ENCODE results near the gene CNTF.
"Not testable (repeated sequence)": the region's sequence is repeated elsewhere in the genome, so short reads cannot be mapped to it uniquely, and the experiment has no call there.

The CNTF gene

GRCh38 chr11:58622344-58622743 is at the start of gene CNTF:
CNTF (plus strand) TSS chr11:58622665; CDS start chr11:58622753, 88 bp downstream.
- DNase-seq: no peak

DNA sequence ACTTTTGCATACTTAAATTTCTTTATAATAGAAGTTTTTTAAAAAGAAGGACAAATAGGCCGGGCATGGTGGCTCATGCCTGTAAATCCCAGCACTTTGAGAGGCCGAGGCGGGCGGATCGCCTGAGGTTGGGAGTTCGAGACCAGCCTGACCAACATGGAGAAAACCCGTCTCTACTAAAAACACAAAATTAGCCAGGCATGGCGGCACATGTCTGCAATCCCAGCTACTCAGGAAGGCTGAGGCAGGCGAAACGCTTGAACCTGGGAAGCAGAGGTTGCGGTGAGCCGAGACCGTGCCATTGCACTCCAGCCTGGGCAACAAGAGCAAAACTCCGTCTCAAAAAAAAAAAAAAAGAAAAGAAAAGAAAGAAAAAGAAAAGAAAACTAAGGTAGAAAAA is 49.6 kb upstream of the CNTF start:
- not testable (repeated sequence) for DNase-seq

DNA sequence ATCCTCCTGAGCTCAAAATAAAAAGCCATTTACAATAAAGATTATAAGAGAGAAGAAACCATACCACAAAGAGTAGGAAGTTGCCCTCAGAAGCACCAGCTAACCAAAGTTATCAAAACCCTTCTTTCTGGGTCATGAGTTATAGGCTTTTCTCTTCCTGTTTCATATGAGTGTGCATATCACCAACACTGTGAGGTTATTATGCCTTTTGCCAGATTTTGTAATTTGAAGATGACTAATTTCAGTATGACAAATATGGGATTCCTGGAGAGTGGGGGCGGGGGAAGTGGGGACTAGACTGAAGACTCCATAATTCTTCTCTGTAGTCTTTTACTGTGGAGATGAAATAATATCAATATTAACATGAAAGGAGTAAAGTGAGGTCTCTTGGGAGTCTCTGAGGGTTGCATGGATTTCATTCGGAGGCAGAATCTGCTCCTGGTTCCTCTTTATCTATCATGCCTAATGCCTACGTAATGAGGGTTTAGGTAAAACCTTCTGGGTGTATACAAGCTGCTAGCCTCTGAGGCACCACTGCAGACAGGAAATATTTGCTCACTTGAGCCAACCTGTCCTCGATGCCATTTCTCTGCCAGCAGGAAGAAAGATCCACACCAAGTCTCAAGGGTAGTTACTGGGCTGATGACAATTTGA is 48.9 kb upstream of the CNTF start:
- no peak for DNase-seq

DNA sequence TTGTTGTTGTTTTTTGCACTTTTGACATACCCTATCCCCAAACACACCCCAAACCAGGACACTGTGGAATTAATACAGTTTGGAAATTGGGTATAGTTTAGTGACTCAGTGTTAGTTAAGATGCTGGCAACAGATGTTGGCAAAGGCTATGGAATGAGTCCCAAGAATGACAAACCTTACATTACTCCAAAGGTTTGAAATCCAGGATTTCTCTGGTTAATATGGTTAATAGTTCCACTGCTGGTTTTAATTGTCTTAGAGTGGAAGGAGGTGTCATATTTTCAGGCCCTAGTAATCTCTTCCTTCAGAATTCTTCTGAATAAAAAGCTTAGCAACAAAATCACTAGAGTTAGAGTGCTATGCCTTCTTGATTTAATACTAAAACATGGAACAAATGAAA is 47.6 kb upstream of the CNTF start:
- DNase-seq: no peak

DNA sequence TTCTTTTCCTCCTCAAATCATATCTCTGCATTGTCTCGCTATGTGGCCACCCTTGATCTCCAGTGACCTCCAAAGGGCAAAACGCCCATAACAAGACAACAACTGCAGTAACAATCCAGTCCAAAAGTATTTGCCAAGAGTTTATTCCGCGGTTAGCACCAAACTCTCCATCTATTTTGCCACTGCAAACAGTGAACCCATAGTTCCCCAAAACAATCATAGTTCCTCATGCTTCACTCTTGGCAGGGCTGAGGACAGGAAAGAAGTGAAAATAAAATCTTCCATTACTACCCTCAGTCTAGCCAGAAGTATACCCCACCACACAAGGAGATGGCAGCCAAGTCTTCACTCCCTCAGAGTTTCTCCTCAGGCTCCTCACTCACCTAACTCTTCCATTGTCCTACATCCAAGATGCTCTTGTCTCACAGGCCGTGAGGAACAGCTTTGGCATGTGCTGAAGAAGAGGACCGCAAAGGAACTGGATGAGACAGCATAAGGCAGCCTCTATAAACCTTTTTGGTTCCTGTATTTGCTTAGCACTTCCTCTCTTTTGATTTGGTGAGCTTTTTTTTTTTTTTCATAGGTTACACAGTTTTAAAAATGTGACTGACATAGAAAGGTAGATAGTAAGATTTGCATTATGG is 47.0 kb upstream of the CNTF start, which contains the start of gene LPXN:
Gene LPXN, minus strand, starts transcription at position 480 of the 644 bp plus-strand sequence. Its CDS starts 84 bp downstream, at position 396.
- DNase-seq: no peak

DNA sequence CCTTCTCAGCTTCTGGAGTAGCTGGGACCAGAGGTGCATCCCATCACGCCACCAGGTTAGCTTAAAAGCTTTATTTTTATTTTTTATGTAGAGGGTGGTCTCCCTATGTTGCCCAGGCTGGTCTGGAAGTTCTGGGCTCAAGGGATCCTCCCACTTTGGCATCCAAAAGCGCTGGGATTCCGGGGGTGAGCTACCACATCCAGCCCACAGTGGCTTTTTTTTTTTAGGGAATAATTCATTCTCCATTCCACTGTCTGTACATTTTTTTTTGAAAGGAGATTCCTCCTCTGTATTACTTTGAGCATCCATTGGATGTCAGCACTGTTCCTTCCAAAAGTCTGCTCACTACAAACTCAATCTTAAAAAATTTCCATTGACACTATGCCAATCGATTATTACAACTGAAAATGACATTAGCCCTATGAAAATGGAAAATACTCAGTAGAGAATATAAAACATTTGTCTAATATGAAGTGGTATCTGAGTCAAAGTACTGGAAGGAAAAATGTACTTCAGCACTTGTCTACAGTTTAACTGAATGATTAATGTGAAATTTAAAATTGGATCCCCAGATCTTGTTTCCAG is 45.5 kb upstream of the CNTF start:
- no peak for DNase-seq

DNA sequence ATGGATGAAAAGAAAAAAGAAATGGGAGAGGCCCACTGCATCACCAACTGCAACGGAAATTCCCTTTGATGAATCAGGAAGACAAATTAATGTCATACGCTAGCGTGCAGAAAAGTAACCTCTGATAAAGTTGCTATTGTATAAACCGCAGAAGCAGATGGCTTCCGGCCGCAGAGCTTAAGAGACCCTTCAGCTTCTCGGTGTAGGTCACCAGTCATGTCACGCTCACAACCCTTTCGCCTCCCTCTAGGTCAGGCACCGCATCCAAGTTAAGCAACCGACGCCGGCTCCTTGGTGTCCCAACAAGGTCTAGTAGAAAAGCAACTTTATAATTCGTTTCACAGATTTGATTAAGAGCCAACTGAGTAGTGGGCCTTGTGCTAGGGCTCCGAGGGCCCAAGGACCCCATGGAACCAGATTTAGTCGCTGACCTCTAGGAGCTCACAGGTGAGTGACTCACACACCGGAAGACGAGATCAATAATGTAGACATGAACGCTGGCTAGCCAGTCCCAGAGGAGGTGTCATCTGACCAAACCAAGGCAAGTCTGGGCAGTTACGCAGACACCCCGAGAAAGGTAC is 44.8 kb upstream of the CNTF start:
- no peak for DNase-seq

- DNase-seq: peak; percentile 96
Measured at GRCh38 chr11:58578136-58578634, 44.3 kb upstream of the CNTF start.

DNA sequence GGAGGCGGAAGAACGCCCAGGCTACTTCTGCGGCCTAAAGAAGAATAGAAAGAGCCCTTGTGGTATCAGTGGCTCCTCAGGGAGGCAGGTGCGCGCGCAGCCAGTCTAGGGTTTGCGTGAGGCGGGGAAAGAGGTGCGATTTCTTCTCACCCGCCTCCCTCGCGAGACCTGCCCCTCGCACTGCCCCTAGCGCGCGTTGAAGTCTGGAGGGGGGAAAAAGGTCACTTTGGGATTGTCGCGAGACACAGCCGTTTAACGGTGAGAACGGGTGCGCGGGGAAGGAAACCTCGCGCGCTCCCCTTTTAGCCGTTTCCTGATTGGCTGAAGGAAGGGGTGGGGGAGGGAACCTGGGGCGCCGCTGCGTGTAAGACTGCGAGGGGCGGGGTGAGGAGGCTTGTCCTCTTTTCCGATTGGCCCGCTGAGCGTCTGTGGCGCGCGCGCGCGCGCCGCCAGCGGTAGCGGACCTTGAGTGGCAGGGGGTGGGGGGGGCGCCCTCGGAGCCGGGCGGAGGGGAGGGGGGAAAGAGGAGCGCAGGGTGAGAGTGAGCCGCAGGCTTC is 43.8 kb upstream of the CNTF start, which contains the start of gene ZFP91:
Gene ZFP91, plus strand, starts transcription at position 429 of the 557 bp plus-strand sequence. CDS start 219 bp downstream, outside the sequence.
- peak; percentile 98 for DNase-seq

DNA sequence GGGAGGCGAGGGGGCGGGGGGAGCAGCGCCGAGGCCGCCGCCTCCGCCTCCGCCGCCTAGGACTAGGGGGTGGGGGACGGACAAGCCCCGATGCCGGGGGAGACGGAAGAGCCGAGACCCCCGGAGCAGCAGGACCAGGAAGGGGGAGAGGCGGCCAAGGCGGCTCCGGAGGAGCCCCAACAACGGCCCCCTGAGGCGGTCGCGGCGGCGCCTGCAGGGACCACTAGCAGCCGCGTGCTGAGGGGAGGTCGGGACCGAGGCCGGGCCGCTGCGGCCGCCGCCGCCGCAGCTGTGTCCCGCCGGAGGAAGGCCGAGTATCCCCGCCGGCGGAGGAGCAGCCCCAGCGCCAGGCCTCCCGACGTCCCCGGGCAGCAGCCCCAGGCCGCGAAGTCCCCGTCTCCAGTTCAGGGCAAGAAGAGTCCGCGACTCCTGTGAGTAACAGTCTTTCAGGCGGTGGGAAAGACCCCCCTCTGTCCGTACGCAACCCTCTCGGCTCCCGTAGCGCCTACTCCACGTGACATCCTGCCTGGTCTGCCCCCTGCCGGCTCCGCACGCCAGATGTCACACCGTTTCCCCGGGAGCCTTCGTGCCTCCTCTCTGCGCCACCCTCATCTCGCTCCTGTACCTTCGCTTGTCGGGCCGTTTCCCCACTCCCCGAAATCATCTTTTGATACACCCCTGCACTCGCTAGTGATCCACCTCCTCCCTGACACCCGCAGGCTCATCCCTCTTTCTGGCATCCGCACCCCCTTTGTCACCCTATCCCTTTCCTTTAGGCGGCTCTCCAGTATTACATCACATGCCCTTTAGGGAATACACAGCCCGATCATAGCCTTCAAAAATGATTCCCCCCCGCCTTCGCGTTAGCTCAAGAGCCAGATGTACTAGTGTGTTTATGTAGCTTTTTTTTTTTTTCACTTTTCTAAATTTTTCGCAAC is 43.0 kb upstream of the CNTF start:
- DNase-seq: peak; percentile 87

GRCh38 chr11:58580311-58580710 is 42.2 kb upstream of the CNTF start:
- DNase-seq: no peak

GRCh38 chr11:58582437-58582836 is 40.0 kb upstream of the CNTF start:
- no peak for DNase-seq

- no peak for DNase-seq
Measured at GRCh38 chr11:58586998-58587397, 35.5 kb upstream of the CNTF start.

DNA sequence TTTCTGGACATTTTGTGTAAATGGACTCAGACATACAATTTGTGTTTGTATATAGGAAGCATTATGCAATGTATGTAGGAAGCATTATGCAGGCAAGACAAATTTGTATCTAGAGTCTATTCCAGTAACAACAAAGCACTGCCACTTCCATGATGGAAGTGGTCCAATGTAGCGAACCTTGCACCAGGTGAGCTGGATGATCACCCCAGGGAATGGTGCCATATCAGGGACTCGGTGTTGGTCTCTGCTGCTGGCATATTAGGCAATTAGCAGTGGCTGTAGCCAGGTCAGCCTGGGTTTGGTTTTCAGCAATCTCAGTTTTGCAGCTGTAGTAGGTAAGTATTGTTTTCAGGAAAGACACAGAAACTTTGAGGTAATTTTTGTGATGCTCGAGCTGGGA is 30.8 kb upstream of the CNTF start:
- no peak for DNase-seq

- no peak for DNase-seq
Measured at GRCh38 chr11:58592760-58593472, 29.5 kb upstream of the CNTF start.

GRCh38 chr11:58594826-58595225 is 27.6 kb upstream of the CNTF start:
- no peak for DNase-seq

DNA sequence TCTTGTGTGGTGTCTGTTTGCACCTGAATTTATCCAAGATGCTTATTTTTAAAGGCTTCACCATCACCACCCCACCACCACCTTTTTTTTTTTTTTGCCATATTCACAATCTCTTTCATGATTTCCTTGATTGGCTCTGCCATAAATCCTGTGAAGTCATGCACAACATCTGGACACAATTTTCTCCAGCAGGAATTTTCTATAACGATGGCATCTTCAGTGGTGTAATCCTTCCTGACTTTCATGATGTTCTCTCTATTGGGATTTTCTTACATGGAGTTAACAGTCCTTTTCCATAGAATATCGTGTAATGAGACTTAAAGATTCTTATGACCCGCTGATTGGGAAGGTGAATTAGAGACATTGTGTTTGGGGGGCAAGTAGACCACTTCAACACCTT is 25.8 kb upstream of the CNTF start:
- DNase-seq: no peak

DNA sequence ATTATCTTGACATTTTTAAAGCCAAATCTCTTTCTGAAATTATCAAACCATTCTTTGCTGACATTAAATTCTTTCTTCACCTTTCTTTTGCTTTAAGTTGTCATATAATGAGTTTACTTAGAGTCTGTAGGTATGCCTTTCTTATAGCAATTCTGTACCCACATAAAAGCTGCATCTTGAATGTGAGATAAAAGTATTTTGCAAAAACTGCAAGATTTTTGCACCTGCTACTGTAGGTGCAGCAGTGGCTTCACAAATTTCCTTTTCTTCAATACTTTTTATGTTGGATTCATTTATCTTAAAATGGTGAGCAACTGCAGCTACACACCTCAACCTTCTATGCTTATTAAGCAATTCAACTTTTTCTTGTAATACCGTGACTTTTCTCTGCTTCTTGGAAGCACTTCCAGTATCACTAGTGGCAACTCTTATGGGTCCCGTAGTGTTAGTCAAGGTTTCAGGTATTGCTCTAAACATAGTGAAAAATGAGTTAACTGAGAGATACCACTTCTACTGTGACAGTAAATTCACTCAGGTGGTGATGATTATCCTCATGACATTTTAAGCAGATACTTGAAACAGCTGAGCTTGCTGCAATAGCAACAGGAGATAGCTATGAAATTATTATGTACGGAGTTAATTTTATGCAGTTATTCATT is 24.9 kb upstream of the CNTF start:
- no peak for DNase-seq

- DNase-seq: no peak
Measured at GRCh38 chr11:58600510-58600909, 22.0 kb upstream of the CNTF start.

DNA sequence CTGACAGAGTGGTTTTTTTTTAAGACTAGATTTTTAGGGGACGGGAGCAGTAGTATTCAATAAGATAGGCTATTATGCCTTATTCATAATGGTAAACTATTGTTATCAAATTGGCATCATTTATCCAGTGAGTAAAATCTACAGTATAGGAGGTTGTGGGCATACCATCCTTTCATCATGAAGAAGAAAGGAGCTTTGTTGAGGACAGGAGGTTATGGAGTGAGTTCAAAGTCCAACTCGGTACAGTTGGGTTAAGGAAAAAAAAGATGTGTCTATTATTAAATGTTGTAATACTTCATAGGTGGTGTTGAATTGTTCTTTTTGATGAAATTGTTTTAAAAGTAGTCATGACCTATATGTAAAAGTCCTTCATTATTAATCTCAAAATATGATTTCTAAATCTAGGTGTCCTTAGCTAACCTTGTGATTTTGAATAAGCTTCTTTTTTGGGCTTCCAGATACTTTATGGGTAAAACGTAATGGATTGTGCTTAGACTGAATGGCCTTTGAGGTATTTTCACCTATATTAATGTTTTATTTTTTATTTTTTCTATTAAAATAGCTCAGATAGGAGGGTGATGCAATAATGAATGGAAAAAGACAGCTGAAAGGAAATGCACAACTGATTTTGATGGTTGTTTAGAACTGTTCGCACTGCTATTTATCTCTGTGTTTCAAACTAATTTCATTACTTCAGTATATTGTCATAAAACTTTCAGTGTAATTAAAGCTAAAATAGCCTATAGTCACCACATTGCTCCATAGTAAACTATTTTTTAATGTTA is 15.3 kb upstream of the CNTF start:
- no peak for DNase-seq
